Measurements from ENCODE around the gene SURF4. TPM values are rescaled to one million over a fixed set of nuclear protein-coding genes. Genes with fewer than 3 reads are reported as not detected.

The SURF4 gene
- total and polyA plus RNA-seq, 2 donors (not counting 3 experiments of a cell fraction or from before 2014, with no cell fraction given) = 216 to 358 TPM

DNA sequence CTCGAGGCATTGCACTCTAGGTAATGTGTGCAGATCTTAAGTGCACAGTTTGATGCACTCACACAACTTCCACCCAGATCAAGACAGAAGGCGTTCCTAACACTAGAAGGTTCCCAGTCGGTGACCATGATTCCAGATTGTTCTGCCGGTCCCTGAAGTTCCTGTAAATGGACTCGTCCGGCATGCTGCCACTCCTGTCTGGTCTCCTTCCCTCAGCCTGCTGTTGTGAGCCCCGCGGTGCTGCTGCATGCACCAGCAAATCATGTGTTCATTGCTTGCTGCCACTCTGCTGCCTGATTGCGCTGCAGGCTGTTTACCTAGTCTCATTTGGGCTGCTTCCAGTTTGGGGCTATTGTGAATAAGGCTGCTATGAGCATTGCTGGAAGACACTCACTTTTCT, 11.8 kb upstream of the SURF4 start:
- no peaks in the 10 kb centered on the region for H3K79me2 ChIP-seq (ENCODE audit: control insufficient read depth, insufficient read depth, low read length)
- no peaks in the 10 kb centered on the region for H3K27me3 ChIP-seq (ENCODE audit: control insufficient read depth in 2 of 2, insufficient read depth in 2 of 2, low read length in 2 of 2)
- intact Hi-C loops (cut with micrococcal nuclease) (no loop called here), dilution Hi-C loops (cut with MboI; ENCODE audit: extremely low pct_ligation_motif_present, low sequenced_read_pairs) (no loop called here)
- no peak overlapping the region for H3K9ac ChIP-seq (replicated peaks; ENCODE audit: extremely low read depth, insufficient read depth, low read length)
- no peaks in the 10 kb centered on the region for H3K9me1 ChIP-seq (replicated peaks; ENCODE audit: control insufficient read depth, extremely low read depth, insufficient read depth, low read length)
- no peaks in the 10 kb centered on the region for H3K9me3 ChIP-seq (replicated peaks; ENCODE audit: control insufficient read depth, insufficient read depth, low read length)
- no peaks in the 10 kb centered on the region for H3K36me3 ChIP-seq (ENCODE audit: control insufficient read depth in 2 of 2, extremely low read depth in 1 of 2, insufficient read depth in 2 of 2, low read length in 2 of 2)
- CTCF ChIA-PET = interaction anchor here (1.1 kb wide), 1 partner anchor 8 kb away, joined by 3 read pairs; no protein-coding TSS in a partner anchor
- no peak overlapping the region for H3K4me2 ChIP-seq (ENCODE audit: insufficient read depth, low read length)
- BruUV-seq (replicated peaks) = no TSS peak
- DNase-seq (ENCODE audit: low read depth, low spot score) (no peak), FAIRE-seq (no peak)
- no peak overlapping the region for H3K27ac ChIP-seq (ENCODE audit: insufficient read depth, low read depth, low read length)
- POLR2A ChIA-PET = no interaction called here
- no peaks in the 10 kb centered on the region for H4K20me1 ChIP-seq (replicated peaks; ENCODE audit: control insufficient read depth, extremely low read depth, insufficient read depth, low read length)
- no peak overlapping the region for H3K4me3 ChIP-seq (replicated peaks in 1 of 3; ENCODE audit: insufficient read depth in 1 of 3, low read depth in 1 of 3, low read length in 3 of 3)
- H3K4me1 ChIP-seq (ENCODE audit: control insufficient read depth, extremely low read depth, insufficient read depth, low read length) = no peaks in the 10 kb centered on the region
- TF ChIP-seq FOS (IDR thresholded peaks at IDR 0.05; ENCODE audit: borderline replicate concordance, insufficient read depth, low read length) = no peak
- TF ChIP-seq, protein P1, sequence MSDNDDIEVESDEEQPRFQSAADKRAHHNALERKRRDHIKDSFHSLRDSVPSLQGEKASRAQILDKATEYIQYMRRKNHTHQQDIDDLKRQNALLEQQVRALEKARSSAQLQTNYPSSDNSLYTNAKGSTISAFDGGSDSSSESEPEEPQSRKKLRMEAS (IDR thresholded peaks at IDR 0.05; ENCODE audit: insufficient read depth, insufficient read length) = no peak
- no peak for TF ChIP-seq JUN (IDR thresholded peaks at IDR 0.05; ENCODE audit: borderline replicate concordance, insufficient read depth, insufficient read length, low read depth)
- TF ChIP-seq POLR2AphosphoS5 (IDR thresholded peaks at IDR 0.05; ENCODE audit: insufficient read depth, low read depth, low read length) = no peak
- TF ChIP-seq EZH2 (IDR thresholded peaks at IDR 0.05; ENCODE audit: borderline replicate concordance, low read depth, low read length, severe bottlenecking) = no peak
- TF ChIP-seq MYC (IDR thresholded peaks at IDR 0.05; ENCODE audit: low read depth, low read length) = no peak
- no peak for TF ChIP-seq POLR2A (IDR thresholded peaks at IDR 0.05; ENCODE audit: low read depth, low read length)
- TF ChIP-seq, protein P2, sequence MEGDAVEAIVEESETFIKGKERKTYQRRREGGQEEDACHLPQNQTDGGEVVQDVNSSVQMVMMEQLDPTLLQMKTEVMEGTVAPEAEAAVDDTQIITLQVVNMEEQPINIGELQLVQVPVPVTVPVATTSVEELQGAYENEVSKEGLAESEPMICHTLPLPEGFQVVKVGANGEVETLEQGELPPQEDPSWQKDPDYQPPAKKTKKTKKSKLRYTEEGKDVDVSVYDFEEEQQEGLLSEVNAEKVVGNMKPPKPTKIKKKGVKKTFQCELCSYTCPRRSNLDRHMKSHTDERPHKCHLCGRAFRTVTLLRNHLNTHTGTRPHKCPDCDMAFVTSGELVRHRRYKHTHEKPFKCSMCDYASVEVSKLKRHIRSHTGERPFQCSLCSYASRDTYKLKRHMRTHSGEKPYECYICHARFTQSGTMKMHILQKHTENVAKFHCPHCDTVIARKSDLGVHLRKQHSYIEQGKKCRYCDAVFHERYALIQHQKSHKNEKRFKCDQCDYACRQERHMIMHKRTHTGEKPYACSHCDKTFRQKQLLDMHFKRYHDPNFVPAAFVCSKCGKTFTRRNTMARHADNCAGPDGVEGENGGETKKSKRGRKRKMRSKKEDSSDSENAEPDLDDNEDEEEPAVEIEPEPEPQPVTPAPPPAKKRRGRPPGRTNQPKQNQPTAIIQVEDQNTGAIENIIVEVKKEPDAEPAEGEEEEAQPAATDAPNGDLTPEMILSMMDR (IDR thresholded peaks at IDR 0.05; ENCODE audit: extremely low read depth in 1 of 2, insufficient read depth in 1 of 2, low read depth in 1 of 2, low read length in 2 of 2) = no peak
- TF ChIP-seq GATA2 (IDR thresholded peaks at IDR 0.05; ENCODE audit: insufficient read depth, insufficient read length, low read depth, low read length) = no peak
- no peak overlapping the region for H2AFZ ChIP-seq (ENCODE audit: low read depth, low read length)

Data from endothelial cell of umbilical vein (primary cell).